ENCODE data around the gene RABL6. TPM values are rescaled to one million over a fixed set of nuclear protein-coding genes. Genes with fewer than 3 reads are reported as not detected.

RABL6 gene
- polyA plus RNA-seq, 3 donors, result 66.7 to 81.4 (median 78.7) TPM

DNA sequence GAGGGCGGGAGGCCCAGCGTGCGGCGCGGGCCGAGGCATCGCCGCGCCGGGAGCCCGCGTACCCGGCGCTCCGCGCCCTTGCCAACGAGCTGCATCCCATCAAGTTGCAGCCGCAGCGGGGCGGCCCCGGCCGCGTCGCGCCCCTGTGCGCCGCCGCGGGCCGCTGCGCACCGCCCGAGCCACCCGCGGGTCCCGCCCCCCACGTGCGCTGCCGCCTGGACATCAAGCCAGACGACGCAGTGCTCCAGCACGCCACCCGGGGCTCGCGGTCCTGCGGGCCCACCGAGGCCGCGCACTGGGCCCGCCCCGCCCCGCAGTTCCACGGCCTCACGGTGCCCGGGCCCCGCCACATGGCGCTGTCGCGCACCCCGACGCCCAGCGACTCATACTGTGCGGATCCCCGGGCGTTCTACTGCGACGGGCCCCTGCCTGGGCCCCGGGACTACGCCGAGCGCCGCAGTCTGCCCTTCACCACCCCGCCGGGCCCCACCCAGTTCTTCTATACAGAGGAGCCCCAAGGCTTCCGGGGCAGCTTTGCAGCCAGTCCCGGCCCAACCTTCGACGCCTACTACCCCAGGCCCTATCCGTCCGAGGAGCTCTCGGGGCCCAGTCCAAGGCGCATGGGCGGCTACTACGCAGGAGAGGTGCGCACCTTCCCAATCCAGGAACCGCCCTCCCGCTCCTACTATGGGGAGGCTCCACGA is 37.2 kb downstream of the RABL6 start:
- no peak for DNase-seq

DNA sequence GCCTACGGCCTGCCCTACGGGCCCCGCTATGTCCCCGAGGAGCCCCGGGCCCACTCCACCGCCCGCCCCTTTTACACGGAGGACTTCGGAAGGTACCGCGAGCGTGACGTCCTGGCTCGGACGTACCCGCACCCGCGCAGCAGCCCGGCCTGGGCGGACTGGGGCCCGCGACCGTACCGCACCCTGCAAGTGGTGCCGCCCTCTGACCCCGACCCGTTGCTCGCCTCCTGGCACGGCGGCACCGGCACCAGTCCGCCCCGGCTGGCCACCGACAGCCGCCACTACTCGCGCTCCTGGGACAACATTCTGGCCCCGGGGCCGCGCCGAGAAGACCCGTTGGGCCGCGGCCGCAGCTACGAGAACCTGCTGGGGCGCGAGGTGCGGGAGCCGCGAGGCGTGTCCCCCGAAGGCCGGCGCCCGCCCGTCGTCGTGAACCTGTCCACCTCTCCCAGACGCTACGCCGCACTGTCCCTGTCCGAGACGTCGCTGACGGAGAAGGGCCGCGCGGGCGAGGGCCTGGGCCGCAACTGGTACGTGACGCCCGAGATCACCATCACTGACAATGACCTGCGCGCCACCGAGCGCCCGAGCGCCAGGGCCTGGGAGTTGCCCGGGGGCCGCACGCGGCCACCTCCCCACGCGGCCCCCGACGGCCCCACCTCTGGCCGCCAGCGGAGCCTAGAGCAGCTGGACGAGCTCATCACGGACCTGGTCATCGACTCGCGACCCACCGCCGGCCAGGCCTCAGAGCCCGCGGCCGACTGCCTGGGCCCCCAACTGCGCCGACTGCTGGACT is 37.9 kb downstream of the RABL6 start:
- DNase-seq, result no peak

DNA sequence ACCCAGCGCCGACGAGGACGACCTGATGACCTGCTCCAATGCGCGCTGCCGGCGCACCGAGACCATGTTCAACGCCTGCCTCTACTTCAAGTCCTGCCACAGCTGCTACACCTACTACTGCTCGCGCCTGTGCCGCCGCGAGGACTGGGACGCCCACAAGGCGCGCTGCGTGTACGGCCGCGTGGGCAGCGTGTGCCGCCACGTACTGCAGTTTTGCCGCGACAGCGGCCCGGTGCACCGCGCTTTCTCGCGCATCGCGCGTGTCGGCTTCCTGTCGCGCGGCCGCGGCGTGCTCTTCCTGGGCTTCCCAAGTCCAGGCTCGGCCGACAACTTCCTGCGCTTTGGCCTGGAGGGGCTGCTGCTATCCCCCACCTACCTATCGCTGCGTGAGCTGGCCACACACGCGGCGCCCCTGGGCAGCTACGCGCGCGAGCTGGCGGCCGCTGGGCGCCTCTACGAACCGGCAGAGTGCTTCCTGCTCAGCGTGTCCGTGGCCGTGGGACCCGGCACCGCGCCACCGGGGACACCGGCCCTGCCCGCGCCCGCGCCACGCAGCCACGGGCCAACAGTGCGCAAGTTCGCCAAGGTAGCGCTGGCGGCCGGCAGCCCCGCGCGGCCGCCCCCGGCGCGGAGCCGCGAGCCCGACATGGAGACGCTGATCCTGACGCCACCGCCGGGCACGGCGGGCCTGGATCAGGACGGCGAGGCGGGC is 38.8 kb downstream of the RABL6 start:
- DNase-seq, result no peak

DNA sequence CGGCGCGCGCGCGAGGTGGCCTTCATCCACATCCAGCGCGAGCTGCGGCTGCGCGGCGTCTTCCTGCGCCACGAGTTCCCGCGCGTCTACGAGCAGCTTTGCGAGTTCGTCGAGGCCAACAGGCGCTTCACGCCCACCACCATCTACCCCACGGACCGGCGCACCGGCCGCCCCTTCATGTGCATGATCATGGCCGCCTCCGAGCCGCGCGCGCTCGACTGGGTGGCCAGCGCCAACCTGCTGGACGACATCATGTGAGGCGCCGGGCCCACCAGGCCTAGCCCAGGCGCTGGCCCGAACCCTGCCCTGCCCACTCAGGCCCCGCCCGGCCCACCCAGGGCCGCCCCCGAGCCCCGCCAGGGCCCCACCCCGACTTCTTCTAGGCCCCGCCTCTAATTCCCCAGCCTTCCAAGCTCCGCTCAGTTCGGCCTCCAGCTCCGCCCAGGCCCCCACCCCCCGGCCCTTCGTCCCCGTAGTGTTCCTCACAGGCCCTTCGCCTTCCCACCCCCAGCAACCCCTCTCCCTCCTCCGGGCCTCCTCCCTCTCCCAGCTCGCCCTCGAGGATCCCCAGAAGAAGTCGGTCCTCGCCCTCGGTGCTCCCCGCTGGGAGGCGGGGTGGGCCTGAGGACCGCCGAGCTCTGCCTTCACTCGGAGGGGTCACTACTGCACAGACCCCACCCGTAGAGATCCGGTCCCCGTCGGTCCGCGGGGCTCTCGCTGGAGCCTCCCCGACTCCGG is 39.5 kb downstream of the RABL6 start:
- DNase-seq, result no peak

DNA sequence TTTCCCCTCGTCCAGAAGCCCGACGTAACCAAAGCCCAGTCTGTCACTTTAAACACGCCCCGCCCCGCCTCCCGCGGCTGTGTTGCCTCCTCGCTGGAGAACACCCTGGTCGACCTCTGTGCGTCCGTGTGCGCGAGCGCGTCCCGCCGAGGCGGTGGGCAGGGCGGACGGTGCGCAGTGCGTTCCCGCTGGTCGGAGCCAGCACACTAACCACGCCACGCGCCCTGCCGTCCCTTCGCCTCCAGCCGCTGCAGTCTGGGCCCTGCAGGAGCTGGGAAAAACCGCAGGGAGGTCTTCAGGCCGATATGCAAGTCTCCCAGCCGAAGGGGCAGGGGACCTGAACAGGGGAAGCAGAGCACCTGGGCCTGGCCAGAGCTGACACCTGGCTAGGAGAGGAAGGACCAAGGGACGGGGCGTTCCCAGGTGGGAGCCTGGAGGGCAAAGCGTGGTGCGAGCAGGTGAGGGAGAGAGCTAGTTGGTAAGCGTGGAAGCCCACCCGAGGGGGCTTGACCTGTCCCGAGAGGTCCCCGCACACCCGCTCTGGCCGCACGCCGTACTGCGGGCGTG is 40.2 kb downstream of the RABL6 start:
- peak; percentile 46 for DNase-seq

DNA sequence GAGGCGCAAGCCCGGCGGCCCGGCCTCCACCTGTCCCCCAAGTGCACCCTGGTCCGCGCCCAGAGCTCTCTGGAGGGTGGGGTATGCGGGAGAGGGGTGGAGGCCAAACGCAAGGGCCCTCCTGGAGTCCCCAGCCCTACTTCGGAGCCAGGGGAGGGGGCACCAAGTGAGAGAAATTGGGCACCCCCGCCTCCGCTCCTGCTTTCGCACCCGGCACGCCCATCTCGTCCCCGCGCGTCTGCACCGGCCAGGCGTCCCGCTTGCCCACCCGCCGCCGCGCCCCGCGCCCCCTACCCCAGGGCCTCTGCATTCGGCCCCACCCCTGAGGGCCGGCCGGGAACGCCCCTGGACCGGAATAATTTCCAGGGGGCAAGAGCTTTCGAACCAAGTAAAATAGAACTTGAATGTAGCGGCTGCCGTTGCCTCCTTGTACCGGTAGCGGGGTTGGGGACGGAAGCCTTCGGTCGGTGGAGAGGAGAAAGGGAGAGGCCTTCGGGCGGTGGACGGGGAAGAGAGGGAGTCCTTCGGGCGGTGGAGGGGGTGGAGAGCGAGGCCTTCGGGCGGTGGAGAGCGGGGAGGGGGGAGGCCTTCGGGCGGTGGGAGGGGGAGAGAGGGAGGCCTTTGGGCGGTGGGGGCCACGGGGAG is 40.8 kb downstream of the RABL6 start:
- peak; percentile 37 for DNase-seq

DNA sequence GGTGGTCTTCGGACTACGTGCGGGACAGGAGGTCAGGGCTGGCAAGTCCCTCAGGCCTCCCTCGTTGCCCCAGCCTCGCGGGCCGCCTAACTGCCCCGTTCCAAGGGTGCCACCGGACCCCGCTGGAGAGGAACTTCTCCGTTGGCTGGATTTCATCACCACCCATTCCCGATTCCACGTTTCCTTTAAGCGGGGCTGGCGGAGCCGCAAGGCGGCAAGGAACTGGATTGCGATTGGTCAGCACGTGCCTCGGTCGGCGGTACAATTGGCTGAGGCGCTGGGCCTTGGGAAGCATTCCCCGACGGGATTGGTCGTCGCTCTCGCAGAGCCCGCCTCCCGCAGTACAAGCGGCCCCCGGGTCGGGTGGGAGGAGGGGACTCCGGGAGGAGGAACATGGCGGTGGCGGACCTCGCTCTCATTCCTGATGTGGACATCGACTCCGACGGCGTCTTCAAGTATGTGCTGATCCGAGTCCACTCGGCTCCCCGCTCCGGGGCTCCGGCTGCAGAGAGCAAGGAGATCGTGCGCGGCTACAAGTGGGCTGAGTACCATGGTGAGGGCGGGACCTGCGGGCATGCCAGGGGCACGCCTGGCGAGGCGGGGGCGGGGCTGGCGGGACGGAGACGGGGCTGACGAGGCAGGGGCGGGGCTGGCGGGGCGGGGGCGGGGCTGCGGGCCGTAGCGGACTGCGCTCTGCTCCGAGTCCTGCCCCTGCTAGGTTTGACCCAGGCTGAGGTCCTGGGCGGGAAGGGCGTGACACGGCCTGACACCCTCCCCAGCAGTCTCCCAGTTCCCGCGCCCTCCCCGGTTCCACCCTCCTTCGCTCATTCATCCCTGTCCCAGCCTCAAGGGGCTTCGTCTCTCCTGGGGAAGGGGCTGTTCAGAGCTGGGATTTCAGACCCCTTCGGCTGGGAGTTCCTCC is 41.6 kb downstream of the RABL6 start, which contains the start of gene PHPT1:
Gene PHPT1, plus strand, starts transcription at position 372 of the 922 bp plus-strand sequence. Its CDS starts 22 bp downstream, at position 394.
- peak; percentile 98 for DNase-seq

DNA sequence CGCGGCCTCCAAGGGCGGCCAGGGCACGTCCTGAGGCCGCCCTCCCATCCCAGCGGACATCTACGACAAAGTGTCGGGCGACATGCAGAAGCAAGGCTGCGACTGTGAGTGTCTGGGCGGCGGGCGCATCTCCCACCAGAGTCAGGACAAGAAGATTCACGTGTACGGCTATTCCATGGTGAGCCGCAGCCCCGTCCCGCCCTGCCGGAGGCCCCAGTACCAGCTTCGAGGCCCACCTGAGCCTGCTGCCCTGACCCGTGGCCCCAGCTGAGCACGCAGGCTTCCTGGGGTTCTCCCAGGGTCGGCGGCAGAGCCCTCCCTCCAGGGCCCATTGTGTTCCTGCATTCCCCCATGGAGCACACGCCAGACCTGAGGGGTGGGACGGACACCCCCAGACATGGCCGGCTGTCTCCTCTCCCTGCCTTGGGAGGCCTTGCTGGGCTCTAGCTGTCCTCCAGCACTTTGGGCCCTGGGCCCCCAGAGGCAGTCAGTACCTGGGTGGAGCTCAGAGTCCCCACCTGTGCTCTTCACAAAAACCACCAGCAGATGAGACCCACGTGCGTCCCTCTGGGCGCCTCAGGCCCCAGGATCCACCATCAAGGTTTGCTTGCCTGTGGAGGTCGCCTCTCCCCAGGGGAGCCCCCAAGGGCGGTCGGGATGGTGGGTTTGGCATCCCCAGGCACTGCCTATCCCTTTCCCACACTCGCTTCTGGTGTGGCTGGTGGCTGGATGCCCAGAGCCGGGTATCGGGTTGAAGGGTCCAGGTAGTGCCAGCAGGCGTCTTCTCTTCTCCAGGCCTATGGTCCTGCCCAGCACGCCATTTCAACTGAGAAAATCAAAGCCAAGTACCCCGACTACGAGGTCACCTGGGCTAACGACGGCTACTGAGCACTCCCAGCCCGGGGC is 42.5 kb downstream of the RABL6 start:
- no peak for DNase-seq

DNA sequence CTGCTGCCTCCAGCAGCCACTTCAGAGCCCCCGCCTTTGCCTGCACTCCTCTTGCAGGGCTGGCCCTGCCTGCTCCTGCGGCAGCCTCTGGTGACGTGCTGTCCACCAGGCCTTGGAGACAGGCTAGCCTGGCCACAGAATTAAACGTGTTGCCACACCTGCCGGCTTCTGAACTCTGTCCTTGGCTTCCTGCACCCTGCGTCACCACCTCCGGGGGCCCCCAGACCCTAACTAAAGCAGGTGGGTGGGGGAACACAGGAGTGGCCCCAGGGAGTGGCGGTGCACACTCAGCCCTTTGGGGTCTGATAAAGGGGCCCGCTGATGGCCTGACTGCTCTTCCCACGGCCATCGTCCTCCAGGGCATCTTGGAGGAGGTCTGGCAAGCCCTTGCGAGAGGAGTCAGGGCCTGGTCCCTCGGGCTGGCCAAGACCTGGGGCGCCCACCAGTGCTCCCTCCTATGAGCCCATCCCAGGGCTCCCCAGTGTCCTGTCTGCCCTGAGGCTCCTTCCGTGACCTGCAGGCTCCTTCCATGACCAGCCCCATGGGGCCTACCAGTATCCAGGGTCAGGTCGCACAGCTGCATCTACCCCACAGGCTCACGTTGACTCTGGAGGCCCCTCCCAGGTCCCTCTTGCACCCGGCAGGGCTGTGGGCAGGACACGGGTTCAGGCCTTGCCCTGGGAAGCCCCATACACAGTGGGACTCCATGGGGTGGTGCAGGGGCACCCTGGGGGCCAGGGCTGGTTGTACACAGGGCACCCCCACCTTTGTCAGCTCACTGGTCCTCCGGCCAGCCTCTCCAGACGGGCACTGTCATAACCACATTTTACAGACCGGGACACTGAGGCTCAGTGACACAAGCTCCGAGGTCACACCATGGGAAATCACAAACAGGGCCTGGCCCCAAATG is 43.4 kb downstream of the RABL6 start:
- no peak for DNase-seq

DNA sequence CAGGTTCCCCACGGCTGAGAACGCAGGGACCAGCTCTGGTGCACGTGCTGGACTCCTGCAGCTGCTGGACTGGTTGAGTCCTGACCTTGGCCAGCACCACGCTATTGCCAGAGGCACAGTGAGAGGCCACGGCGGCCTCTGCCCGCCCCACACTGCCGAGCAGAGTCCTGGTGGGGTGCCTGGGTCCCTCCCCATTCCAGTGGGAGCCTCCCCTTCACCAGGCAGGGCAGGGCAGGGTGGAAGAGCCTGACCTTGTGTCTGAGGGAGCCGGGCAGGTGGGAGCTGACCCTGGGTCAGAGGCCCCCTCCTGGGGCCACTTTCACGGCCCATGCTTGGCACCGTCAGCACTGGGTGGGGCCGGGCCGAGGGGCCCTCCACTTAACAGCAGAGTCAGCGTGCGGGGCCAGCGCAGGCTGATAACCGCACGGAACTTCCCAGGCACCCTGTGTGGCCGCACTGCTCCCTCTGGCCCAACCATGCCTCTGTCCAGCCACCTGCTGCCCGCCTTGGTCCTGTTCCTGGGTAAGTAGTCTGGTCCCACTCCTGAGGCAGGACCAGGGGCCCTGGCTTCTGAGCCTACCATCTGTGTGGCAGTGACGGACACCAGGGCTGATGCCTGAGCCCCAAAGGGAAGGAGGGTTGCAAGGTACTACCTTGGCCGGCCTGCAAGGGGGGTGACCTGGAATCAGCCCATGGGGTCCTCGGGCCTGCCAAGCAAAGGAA is 44.4 kb downstream of the RABL6 start, which contains the start of gene MAMDC4:
Gene MAMDC4, plus strand, starts transcription at position 406 of the 723 bp plus-strand sequence. Its CDS starts 71 bp downstream, at position 477.
- no peak for DNase-seq

DNA sequence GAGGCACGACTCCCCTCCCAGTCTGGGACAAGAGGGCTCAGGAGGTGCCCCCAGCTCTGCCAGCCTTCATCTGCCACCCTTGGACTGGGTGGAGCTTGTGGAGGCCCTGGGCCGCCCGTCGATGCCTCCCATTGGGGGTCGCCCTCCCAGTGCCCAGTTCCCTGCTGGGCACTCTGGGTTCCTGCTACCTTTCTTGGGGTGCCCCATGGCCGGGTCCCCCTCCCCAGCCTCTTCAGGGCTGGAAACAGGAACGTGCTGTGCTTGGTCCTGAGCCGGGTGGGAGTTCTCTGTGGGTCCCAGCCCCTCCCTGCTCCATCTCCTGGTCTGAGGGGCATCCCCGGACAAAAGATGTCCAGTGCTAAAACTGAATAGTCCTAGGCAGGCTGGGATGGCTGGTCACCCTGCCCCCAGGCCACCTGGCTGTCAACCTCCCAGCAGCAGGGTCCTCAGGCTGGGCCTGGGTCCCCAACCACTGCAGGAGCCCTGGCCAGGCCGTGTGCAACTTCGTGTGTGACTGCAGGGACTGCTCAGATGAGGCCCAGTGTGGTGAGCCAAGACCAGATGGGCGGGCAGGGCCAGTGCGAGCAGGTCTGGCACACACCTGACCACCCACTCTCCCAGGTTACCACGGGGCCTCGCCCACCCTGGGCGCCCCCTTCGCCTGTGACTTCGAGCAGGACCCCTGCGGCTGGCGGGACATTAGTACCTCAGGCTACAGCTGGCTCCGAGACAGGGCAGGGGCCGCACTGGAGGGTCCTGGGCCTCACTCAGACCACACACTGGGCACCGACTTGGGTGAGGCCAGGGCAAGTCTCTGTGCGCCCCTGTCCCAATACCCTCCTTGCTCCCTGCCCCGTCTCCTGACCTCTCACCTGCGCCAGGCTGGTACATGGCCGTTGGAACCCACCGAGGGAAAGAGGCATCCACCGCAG is 45.2 kb downstream of the RABL6 start:
- no peak for DNase-seq

DNA sequence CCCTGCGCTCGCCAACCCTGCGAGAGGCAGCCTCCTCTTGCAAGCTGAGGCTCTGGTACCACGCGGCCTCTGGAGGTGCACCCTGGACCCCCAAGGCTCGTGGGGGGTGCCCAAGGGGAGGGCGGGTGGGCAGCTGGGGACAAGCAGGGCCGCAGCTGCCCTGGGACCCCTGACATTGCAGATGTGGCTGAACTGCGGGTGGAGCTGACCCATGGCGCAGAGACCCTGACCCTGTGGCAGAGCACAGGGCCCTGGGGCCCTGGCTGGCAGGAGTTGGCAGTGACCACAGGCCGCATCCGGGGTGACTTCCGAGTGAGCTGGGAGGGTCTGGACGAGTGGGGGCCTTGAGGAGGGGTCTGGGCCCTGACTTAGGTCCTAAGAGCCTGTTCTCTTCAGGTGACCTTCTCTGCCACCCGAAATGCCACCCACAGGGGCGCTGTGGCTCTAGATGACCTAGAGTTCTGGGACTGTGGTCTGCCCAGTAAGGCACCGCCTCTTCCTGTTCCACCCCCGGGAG is 45.9 kb downstream of the RABL6 start:
- no peak for DNase-seq

DNA sequence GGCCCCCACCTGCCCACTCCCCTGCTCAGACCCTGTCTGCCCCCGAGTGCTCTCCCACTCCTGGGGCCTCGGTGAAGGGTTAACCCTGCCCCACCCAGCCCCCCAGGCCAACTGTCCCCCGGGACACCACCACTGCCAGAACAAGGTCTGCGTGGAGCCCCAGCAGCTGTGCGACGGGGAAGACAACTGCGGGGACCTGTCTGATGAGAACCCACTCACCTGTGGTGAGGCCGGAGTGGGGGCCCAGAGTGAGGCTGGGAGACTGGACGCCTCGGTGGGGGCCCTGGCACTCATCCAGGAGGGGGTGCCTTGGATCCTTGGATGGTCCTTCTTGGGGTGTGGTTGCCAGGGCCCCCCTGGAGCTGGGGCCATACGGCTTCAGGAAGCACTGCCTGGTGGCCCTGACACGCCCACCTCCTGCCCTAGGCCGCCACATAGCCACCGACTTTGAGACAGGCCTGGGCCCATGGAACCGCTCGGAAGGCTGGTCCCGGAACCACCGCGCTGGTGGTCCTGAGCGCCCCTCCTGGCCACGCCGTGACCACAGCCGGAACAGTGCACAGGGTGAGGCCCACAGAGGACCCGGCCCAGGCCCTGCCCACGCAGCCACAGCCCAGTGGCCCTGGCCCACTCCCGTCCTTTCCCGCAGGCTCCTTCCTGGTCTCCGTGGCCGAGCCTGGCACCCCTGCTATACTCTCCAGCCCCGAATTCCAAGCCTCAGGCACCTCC is 46.5 kb downstream of the RABL6 start:
- DNase-seq, result no peak

DNA sequence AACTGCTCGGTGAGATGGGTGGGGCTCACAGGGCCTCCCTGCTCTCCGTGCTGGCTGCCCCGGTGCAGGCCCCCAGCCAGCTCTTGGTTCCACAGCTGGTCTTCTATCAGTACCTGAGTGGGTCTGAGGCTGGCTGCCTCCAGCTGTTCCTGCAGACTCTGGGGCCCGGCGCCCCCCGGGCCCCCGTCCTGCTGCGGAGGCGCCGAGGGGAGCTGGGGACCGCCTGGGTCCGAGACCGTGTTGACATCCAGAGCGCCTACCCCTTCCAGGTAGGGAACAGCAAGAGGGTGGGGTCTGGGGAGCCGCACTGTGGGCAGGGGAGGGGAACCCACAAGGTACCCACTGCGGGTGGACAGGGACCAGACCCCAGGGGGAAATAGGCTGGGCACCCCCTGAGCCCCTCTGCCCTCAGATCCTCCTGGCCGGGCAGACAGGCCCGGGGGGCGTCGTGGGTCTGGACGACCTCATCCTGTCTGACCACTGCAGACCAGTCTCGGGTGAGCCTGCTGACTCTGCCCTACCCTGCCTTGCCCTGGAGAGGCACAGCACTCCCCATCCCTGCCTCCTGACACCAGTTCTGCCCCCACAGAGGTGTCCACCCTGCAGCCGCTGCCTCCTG is 47.2 kb downstream of the RABL6 start:
- no peak for DNase-seq
